OCI-LY1 (cell line): ENCODE measurements around the gene EFNA2.

Source experiments
- CTCF ChIP-seq: fragments of 200-600 bp; sonication (generic), shearing (Covaris generic); IDR thresholded peaks from 2 replicates; pipeline ENCODE4 v1.5.1; 2017; ENCODE audit warnings: mild to moderate bottlenecking, antibody characterized with exemption, low read length, moderate library complexity, mixed read lengths
- EZH2 ChIP-seq: fragments of 200-600 bp; sonication (generic), shearing (Covaris generic); IDR thresholded peaks from 2 replicates; pipeline ENCODE4 v1.8.0; 2017; ENCODE audit warnings: borderline replicate concordance, mixed run types, mild to moderate bottlenecking, antibody characterized with exemption, low read length, moderate library complexity, mixed read lengths

- TF ChIP-seq CTCF (no peak), EZH2 (no peak)
These were observed 11.1 kb downstream of the EFNA2 start for GRCh38 chr19:1296575-1297271.
